Measurements from ENCODE around the gene EEPD1.

EEPD1 gene

DNA sequence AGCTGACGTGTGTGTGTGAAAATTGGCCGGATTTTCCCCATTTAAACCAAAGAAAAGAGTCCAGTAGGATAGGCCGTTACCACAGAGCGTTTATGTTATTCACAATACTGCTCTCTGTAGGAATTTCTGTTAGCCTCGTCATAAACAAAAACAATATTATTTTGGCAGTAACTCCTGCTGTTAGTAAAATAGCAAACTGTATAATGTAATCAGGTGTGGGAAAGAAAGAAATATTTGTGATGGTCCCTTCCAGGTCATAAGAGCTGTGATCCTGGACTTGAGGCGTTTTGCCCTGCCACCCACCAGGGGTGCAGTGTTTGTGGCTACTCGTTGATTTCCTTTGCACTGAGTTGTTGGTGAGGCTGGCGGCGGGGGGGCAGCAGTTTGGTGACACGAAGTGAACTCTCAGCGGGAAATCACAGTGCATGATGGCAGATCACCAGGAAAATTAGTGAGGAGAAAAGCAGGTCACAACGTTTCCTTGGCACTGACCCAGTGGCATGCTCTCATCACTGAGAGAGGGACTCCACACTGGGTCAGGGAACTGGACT, 2.8 kb downstream of the EEPD1 start:
- TF ChIP-seq, protein P1, sequence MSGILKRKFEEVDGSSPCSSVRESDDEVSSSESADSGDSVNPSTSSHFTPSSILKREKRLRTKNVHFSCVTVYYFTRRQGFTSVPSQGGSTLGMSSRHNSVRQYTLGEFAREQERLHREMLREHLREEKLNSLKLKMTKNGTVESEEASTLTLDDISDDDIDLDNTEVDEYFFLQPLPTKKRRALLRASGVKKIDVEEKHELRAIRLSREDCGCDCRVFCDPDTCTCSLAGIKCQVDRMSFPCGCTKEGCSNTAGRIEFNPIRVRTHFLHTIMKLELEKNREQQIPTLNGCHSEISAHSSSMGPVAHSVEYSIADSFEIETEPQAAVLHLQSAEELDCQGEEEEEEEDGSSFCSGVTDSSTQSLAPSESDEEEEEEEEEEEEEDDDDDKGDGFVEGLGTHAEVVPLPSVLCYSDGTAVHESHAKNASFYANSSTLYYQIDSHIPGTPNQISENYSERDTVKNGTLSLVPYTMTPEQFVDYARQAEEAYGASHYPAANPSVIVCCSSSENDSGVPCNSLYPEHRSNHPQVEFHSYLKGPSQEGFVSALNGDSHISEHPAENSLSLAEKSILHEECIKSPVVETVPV (CRISPR knock-in tag; IDR thresholded peaks at IDR 0.05): no peak
- TF ChIP-seq PPARA (CRISPR knock-in tag; IDR thresholded peaks at IDR 0.05; ENCODE audit: borderline replicate concordance): no peak
- no peak for TF ChIP-seq ISL1 (CRISPR knock-in tag; IDR thresholded peaks at IDR 0.05)
- TF ChIP-seq TOX (CRISPR knock-in tag; IDR thresholded peaks at IDR 0.05; ENCODE audit: borderline replicate concordance): no peak
- TF ChIP-seq CSDC2 (CRISPR knock-in tag; IDR thresholded peaks at IDR 0.05): no peak
- TF ChIP-seq ESRRG (CRISPR knock-in tag; IDR thresholded peaks at IDR 0.05): no peak
- TF ChIP-seq GLIS3 (CRISPR knock-in tag; IDR thresholded peaks at IDR 0.05): no peak
- TF ChIP-seq TCF4 (CRISPR knock-in tag; IDR thresholded peaks at IDR 0.05; ENCODE audit: borderline replicate concordance): no peak
- TF ChIP-seq BACH2 (CRISPR knock-in tag; IDR thresholded peaks at IDR 0.05; ENCODE audit: borderline replicate concordance): no peak
- TF ChIP-seq OSR1 (CRISPR knock-in tag; IDR thresholded peaks at IDR 0.05): no peak
- no peak for TF ChIP-seq RARB (CRISPR knock-in tag; IDR thresholded peaks at IDR 0.05)
- TF ChIP-seq ZNF8 (CRISPR knock-in tag; IDR thresholded peaks at IDR 0.05): no peak
- TF ChIP-seq, protein P2, sequence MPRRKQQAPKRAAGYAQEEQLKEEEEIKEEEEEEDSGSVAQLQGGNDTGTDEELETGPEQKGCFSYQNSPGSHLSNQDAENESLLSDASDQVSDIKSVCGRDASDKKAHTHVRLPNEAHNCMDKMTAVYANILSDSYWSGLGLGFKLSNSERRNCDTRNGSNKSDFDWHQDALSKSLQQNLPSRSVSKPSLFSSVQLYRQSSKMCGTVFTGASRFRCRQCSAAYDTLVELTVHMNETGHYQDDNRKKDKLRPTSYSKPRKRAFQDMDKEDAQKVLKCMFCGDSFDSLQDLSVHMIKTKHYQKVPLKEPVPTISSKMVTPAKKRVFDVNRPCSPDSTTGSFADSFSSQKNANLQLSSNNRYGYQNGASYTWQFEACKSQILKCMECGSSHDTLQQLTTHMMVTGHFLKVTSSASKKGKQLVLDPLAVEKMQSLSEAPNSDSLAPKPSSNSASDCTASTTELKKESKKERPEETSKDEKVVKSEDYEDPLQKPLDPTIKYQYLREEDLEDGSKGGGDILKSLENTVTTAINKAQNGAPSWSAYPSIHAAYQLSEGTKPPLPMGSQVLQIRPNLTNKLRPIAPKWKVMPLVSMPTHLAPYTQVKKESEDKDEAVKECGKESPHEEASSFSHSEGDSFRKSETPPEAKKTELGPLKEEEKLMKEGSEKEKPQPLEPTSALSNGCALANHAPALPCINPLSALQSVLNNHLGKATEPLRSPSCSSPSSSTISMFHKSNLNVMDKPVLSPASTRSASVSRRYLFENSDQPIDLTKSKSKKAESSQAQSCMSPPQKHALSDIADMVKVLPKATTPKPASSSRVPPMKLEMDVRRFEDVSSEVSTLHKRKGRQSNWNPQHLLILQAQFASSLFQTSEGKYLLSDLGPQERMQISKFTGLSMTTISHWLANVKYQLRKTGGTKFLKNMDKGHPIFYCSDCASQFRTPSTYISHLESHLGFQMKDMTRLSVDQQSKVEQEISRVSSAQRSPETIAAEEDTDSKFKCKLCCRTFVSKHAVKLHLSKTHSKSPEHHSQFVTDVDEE (CRISPR knock-in tag; IDR thresholded peaks at IDR 0.05): no peak
- TF ChIP-seq, protein P3, sequence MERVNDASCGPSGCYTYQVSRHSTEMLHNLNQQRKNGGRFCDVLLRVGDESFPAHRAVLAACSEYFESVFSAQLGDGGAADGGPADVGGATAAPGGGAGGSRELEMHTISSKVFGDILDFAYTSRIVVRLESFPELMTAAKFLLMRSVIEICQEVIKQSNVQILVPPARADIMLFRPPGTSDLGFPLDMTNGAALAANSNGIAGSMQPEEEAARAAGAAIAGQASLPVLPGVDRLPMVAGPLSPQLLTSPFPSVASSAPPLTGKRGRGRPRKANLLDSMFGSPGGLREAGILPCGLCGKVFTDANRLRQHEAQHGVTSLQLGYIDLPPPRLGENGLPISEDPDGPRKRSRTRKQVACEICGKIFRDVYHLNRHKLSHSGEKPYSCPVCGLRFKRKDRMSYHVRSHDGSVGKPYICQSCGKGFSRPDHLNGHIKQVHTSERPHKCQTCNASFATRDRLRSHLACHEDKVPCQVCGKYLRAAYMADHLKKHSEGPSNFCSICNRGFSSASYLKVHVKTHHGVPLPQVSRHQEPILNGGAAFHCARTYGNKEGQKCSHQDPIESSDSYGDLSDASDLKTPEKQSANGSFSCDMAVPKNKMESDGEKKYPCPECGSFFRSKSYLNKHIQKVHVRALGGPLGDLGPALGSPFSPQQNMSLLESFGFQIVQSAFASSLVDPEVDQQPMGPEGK (CRISPR knock-in tag; IDR thresholded peaks at IDR 0.05; ENCODE audit: borderline replicate concordance): no peak
- no peak for ATAC-seq

DNA sequence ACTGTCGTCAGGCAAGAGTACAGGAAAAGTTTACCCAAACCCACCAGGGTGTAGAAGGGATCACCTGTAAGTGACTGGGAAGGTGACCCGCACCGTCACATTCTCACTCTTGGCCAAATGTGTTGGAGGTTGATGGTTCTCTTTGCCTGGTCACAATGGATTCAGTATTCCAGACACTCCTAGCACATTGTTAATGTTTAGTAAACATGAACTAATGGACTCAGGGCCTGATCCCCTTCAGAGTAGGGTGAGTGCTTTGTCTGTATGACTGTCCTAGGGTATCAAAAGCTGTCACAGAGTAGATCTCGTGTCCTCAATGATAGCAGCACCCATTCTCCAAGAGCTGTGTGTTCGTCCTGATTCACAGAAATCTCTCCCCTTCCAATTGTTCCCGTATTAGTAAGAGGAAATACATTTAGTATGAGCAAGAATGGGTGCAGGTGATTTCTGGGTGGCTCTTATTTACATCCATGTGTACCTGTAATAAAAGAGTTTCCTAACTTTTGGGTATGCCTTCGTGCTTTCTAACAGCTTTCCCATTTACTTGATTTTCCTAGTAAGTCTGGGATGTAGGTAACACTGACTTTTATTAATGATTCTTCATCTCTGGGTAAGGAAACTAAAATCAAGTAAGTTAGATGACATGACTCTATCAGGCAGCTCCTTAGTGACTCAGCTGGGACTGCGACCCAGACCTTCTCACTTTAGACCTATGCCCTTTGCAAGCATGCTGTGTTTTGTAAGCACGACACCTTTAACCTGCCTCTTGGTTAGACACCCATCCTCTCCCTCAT, 4.7 kb downstream of the EEPD1 start:
- no peak for ATAC-seq
- TF ChIP-seq BACH2 (CRISPR knock-in tag; IDR thresholded peaks at IDR 0.05; ENCODE audit: borderline replicate concordance) (no peak), RARB (CRISPR knock-in tag; IDR thresholded peaks at IDR 0.05) (no peak), ZNF565 (CRISPR knock-in tag; conservative IDR thresholded peaks at IDR 0.05; ENCODE audit: low read depth) (no peak), CSDC2 (CRISPR knock-in tag; IDR thresholded peaks at IDR 0.05) (no peak), SNAI2 (CRISPR knock-in tag; IDR thresholded peaks at IDR 0.05) (no peak), TCF4 (CRISPR knock-in tag; IDR thresholded peaks at IDR 0.05; ENCODE audit: borderline replicate concordance) (no peak), ZC3H10 (CRISPR knock-in tag; IDR thresholded peaks at IDR 0.05) (no peak), OSR1 (CRISPR knock-in tag; IDR thresholded peaks at IDR 0.05) (no peak), ARNTL (CRISPR knock-in tag; IDR thresholded peaks at IDR 0.05; ENCODE audit: borderline replicate concordance, low read depth) (no peak), ZFP3 (CRISPR knock-in tag; IDR thresholded peaks at IDR 0.05) (no peak)
- TF ChIP-seq, protein P2 (CRISPR knock-in tag; IDR thresholded peaks at IDR 0.05): no peak
- TF ChIP-seq, protein P3 (CRISPR knock-in tag; IDR thresholded peaks at IDR 0.05; ENCODE audit: borderline replicate concordance): no peak
- TF ChIP-seq, protein P4, sequence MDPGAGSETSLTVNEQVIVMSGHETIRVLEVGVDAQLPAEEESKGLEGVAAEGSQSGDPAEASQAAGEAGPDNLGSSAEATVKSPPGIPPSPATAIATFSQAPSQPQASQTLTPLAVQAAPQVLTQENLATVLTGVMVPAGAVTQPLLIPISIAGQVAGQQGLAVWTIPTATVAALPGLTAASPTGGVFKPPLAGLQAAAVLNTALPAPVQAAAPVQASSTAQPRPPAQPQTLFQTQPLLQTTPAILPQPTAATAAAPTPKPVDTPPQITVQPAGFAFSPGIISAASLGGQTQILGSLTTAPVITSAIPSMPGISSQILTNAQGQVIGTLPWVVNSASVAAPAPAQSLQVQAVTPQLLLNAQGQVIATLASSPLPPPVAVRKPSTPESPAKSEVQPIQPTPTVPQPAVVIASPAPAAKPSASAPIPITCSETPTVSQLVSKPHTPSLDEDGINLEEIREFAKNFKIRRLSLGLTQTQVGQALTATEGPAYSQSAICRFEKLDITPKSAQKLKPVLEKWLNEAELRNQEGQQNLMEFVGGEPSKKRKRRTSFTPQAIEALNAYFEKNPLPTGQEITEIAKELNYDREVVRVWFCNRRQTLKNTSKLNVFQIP (CRISPR knock-in tag; IDR thresholded peaks at IDR 0.05; ENCODE audit: borderline replicate concordance, low read depth): no peak

All from SK-N-SH treated with all-trans-retinoic acid at 6 μM for 48 hours (cell line).